EH (cell line): ENCODE data around the gene SYNGR4.

ENCODE experiments used
- DNase-seq: peaks from one replicate; pipeline ENCODE4 v3.0.0-alpha.2; 2015; ENCODE audit warnings: low read depth

The SYNGR4 gene

DNA sequence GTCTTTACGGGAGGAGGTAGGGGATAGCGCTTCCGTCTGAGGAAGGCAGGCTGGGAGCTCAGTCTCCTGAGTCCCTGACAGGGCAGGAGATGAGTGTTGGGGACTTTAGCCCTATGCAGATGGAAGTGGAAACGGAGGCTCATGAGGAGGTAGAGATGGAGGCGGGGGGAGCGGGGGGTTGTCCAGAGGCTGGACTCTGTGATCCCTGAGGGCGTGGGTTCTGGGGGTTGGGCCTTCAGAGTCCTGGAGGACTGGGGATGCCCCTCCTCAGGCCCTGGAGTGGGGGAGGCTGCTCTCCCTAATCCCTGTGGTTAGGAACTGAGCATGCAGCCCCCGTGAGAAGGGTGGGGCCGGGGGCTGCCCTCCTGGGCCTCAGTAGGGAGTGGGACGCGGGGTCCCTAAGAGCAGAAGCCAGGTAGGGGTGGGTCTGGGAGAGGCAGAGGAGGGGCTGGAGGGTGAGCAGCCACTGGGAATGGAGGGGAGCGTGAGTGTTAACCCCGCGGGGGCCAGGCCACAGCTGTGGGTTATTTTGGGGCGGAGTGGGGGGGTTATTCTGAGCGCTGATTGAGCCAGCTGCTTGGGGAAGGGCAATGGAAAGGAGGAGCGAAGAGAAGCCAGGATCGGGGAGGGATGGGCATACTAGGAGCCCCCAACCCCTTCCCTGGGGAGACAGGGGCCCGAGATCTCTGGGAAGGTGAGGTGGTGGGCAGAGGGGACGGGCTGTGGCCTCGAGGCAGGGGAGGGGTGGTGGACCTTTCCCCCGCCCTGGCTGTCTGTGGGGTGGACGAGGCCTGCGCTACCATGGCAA, 32.1 kb downstream of the SYNGR4 start:
- DNase-seq: no peak

GRCh38 chr19:48396824-48397176, 32.6 kb downstream of the SYNGR4 start:
- no peak for DNase-seq

DNA sequence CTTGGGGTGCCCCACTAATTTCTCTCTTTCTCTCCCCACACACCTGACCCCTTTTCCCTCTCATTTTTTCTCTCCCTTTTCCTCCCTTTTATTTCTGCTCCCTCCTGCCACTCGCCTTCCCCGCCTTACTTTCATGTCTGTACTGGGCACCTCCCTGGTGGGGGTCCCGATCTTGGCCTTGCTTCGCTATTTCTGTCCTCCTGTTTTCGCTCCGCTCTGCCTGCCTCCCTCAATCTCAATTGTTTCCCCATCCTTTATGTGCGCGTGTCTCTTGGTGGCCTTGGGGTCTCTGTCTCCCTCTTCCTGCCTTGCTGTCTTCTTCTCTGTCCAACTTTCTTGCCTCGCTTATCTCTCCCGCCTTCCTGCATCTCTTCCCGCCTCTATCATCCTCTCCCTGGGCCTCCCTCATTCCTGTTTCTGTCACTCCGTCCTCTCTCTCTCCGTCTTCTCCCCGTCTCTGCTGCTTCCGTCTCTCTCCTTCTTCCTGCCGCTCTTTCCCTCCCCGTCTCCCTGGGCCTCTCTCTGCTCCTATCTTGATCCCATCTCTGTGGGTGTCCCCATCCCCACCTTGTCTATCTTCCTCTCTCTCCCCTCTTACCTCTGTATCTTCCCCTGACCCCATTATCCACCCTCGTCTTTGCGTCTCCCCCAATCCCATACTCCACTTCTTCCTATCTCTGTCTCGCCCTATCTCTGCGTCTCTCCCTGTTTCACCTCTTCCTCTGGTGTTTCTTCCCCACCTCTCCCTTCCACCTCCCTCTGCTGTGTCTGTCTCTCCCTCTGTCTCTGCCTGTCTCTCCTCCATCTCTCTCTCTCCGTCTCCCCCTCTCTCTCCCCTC, 33.3 kb downstream of the SYNGR4 start:
- peak; percentile 59 for DNase-seq

GRCh38 chr19:48398102-48398374, 33.9 kb downstream of the SYNGR4 start:
- DNase-seq: peak; percentile 37

DNA sequence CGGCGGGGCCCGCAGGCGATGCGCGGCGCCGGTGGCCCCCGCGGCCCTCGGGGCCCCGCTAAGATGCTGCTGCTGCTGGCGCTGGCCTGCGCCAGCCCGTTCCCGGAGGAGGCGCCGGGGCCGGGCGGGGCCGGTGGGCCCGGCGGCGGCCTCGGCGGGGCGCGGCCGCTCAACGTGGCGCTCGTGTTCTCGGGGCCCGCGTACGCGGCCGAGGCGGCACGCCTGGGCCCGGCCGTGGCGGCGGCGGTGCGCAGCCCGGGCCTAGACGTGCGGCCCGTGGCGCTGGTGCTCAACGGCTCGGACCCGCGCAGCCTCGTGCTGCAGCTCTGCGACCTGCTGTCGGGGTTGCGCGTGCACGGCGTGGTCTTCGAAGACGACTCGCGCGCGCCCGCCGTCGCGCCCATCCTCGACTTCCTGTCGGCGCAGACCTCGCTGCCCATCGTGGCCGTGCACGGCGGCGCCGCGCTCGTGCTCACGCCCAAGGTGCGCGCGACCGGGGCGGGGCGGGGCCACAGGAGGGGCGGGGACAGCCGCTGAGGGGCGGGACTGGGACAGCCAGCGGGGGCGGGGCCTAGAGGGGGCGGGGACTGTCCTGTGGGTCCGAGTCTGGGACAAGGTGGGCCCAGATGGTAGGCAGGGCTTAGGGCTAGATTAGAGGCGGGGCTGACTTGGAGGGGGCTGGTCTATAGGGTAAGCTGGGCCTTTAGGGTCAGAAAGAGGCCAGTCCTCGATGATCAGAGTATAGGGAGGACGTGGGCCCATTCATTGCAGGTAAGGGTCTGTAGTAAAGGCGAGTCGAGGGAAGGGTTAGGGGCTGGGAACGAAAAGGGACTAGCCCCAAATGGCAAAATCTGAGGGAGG, 34.4 kb downstream of the SYNGR4 start:
- peak; percentile 82 for DNase-seq

DNA sequence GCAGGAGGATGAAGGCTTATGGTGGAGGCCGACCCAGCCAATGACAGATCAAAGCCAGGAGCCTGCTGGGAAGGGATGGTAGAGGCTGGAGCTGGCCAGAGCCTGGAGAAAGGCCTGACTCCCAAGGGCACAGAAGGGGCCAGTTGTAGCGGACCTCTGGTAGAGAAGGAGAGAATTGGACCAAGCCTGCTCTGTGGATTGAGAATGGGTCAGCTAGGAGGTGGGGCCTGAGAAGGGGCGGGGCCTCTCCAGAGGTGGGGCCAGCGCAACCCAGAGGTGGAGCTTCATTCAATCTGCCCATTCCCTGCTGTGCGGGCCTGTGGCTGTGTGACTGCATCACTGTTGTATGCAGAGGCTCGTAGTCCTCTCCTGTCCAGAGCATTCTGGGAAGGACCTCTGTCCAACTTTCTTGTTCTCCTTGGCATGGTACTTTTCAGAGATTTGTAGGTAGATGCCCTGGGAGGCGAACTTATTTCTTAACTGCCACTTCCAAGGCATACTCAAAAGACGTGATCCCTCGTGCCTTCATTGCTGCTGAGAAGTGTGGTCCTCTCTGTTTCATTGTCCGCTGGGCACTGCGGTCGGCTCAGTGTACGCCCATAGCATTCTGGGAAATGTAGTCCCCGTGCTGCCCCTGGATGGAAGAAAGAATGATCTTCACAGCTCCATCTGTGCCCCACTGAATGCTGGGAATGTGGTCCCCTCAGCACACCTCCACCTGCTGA, 36.0 kb downstream of the SYNGR4 start:
- DNase-seq: peak; percentile 90

- no peak for DNase-seq
Observed at GRCh38 chr19:48401287-48401686, 37.1 kb downstream of the SYNGR4 start.

DNA sequence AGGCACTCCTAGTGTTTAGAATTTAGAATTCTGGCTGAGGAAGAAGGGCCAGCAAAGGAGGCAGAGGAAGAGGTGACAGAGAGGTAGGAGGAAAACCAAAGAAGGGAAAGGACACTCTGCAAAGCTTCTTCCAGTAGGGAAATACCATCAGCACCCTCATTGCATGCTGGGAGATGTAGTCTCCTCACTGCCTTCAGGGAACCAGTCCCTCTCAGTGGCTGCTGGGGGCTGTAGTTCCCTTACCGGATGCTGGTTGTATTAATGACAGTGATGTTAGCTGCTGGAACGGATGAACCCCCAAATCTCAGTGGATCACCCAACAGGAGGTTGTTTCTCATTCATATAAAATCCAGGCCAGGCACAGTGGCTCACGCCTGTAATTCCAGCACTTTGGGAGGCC, 39.4 kb downstream of the SYNGR4 start:
- peak; percentile 83 for DNase-seq

GRCh38 chr19:48405010-48405659, 41.0 kb downstream of the SYNGR4 start:
- DNase-seq: no peak

DNA sequence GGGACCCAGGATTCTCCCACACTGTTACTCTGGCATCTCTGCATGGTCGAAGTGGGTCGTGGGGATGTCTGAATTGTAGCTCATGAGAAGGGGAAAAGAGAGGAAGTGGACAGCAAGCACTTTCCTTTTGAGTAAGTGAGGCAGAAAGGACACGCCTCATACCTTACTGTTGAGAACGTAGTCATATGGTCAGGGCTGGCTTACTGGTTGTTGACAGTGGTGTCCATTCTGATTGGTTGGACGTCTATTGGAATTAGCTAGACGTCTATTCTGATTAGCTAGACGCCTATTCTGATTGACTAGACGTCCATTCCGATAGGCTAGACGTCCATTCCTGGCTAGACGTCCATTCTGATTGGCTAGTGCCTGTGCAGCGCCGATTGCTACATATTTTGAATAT, 41.7 kb downstream of the SYNGR4 start:
- DNase-seq: peak; percentile 22

DNA sequence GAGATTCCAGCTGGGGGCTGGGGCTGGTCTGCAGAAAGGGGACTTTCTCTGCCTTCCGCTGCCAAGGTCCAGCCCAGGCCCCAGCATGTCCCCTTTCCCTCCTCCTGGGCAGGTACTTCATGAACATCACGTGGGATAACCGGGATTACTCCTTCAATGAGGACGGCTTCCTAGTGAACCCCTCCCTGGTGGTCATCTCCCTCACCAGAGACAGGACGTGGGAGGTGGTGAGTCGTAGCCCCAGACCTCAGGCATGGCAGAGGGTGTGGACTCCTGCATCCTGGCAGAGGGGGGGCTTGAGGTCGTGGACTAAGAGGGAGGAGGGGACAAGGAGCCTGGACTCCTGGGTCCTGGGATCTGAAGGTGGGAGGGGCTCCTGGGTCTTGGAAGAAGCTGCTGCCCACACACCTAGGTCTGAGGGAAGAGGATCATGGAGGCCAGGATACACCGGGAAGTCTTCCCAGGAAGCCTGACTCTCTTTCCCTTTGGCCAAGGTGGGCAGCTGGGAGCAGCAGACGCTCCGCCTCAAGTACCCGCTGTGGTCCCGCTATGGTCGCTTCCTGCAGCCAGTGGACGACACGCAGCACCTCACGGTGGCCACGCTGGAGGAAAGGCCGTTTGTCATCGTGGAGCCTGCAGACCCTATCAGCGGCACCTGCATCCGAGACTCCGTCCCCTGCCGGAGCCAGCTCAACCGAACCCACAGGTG, 49.9 kb downstream of the SYNGR4 start:
- DNase-seq: peak; percentile 59

DNA sequence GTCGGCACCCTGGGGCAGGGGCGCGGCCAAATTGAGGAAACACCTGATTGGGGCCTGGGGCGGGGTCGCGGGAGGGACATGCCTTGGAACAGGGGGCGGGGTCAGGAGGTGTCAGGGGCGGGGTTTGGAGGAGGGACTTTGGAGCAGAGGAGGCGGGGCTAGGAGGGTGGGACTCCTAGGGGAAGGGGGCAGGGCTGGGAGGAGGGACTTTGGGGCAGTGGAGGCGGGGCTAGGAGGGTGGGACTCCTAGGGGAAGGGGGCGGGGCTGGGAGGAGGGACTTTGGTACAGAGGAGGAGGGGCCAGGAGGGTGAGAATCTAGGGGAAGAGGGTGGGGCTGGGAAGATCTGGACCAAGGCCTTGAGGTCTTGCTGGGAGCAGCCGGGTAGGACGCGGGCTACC, 51.2 kb downstream of the SYNGR4 start:
- DNase-seq: peak; percentile 72

DNA sequence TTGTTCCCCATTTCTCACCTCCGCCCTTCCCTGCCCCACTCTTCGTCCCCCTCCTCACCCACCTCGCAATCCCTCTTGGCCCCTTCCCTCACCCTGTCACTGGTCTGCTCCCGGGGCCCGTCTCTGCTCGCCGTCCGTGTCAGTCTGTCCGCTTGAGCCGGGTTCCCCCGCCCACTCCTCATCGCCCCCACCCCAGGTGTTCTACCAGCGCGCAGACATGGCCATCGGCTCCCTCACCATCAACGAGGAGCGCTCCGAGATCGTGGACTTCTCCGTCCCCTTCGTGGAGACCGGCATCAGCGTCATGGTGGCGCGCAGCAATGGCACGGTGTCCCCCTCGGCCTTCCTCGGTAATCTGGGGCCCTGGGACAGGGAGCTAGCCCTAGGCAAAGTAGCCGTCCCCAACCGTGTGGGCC, 51.6 kb downstream of the SYNGR4 start:
- DNase-seq: no peak

DNA sequence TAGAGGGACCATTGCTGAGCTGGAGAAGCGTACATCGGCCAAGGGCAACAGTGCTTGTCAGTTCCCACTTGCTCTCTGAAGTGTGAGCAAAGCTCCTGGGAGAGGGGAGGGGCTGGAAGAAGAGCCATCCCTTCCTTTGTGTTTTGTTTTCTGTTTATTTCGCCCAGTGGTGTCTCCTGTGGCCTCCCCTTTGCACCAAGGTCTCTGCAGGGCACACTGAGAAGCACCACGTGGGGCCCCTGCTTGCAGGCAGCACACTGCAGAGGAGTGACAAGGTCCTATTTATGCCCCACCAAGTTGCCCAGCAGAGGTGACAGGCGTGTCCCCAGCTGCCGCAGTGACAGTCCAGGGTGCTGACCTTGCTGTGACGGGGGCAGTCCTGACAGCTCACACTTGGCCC, 53.3 kb downstream of the SYNGR4 start:
- DNase-seq: no peak

- peak; percentile 82 for DNase-seq
Observed at GRCh38 chr19:48418317-48419064, 54.3 kb downstream of the SYNGR4 start.

DNA sequence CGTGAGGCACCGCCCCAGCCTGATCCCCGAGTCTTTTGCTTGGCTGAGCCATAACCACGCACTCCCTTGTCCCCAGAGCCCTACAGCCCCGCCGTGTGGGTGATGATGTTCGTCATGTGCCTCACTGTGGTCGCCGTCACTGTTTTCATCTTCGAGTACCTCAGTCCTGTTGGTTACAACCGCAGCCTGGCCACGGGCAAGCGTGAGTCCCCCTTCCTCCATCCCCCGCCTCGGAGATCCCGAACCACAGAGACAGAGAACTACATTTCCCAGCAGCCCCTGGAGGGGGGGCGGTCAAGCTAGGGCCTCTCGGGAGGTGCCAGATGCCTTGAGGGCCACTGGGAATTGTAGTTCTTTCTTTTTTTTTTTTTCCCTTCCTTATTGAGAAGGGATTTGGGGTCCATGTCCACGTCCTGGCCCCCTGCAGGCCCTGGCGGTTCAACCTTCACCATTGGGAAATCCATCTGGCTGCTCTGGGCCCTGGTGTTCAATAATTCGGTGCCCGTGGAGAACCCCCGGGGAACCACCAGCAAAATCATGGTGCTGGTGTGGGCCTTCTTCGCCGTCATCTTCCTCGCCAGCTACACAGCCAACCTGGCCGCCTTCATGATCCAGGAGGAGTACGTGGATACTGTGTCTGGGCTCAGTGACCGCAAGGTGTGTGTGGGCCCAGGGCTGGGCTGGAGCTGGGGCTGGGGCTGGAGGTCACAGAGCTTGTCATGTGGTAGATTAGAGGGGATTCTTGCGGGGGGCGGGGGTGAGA, 55.2 kb downstream of the SYNGR4 start:
- peak; percentile 66 for DNase-seq

DNA sequence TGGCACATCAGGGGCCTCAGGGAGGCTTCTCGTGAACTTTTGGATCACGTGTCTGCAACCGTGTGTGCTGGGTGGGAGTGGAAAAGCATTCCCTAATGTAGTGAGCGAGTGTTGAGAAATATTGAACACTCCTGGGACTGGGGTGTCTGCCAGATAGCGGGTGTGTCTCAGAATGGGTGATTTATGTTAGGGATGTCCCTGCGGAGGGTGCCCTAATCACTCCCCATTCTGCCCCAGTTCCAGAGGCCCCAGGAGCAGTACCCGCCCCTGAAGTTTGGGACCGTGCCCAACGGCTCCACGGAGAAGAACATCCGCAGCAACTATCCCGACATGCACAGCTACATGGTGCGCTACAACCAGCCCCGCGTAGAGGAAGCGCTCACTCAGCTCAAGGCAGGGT, 57.4 kb downstream of the SYNGR4 start:
- DNase-seq: no peak

GRCh38 chr19:48424694-48425219, 60.6 kb downstream of the SYNGR4 start:
- DNase-seq: peak; percentile 76
